Tibial nerve (tissue), 4 donors: ENCODE measurements around the gene AQP2.

Source experiments
- CTCF ChIP-seq, 5 experiments: fragments of 200-600 bp in 3 of 5; fragments of 450-650 bp in 2 of 5; sonication (generic) in 3 of 5; IDR thresholded peaks; one replicate each; pipeline ENCODE4 v1.5.1; 2016 to 2019; ENCODE audit warnings: antibody characterized with exemption in 5 of 5, mild to moderate bottlenecking in 3 of 5, moderate library complexity in 2 of 5
- EP300 ChIP-seq, 2 donors: sonication (generic); formaldehyde crosslinking; IDR thresholded peaks; one replicate each; pipeline ENCODE4 v1.6.1; 2017; ENCODE audit warnings: antibody characterized with exemption in 2 of 2, mild to moderate bottlenecking in 1 of 2

GRCh38 chr12:49984476-49985359 is 34.2 kb downstream of the AQP2 start:
- TF ChIP-seq CTCF (IDR thresholded peaks at IDR 0.05) (no peak), EP300 (IDR thresholded peaks at IDR 0.05) (no peak)
